ENCODE results near the gene UCN2.

UCN2 gene

GRCh38 chr3:48591436-48591835 is 27.9 kb upstream of the UCN2 start:
- no peak for DNase-seq (ENCODE audit: low read depth in 2 of 2)

GRCh38 chr3:48588230-48588629 is 24.6 kb upstream of the UCN2 start:
- DNase-seq (ENCODE audit: low read depth in 2 of 2): no peak

- DNase-seq (ENCODE audit: low read depth in 2 of 2): no peak
These were observed 24.1 kb upstream of the UCN2 start for GRCh38 chr3:48587686-48588085.

- DNase-seq (ENCODE audit: low read depth in 2 of 2): no peak
These were observed 21.8 kb upstream of the UCN2 start for GRCh38 chr3:48585411-48585810.

- no peak for DNase-seq (ENCODE audit: low read depth in 2 of 2)
These were observed 21.3 kb upstream of the UCN2 start for GRCh38 chr3:48584836-48585235.

- DNase-seq (ENCODE audit: low read depth in 2 of 2): no peak
These were observed 18.3 kb upstream of the UCN2 start for GRCh38 chr3:48581621-48582481.

- DNase-seq (ENCODE audit: low read depth in 2 of 2): no peak
These were observed 13.1 kb upstream of the UCN2 start for GRCh38 chr3:48576647-48577046.

GRCh38 chr3:48575366-48575765 is 11.8 kb upstream of the UCN2 start:
- DNase-seq (ENCODE audit: low read depth in 2 of 2): no peak

GRCh38 chr3:48573973-48574585 is 10.5 kb upstream of the UCN2 start:
- no peak for DNase-seq (ENCODE audit: low read depth in 2 of 2)

- DNase-seq (ENCODE audit: low read depth in 2 of 2): no peak
These were observed 8.9 kb upstream of the UCN2 start for GRCh38 chr3:48572517-48572916.

- DNase-seq (ENCODE audit: low read depth in 2 of 2): no peak
These were observed 8.4 kb upstream of the UCN2 start for GRCh38 chr3:48571938-48572337.

- DNase-seq (ENCODE audit: low read depth in 2 of 2): no peak
These were observed 6.3 kb upstream of the UCN2 start for GRCh38 chr3:48569808-48570450.

- DNase-seq (ENCODE audit: low read depth in 2 of 2): no peak
These were observed 5.8 kb upstream of the UCN2 start for GRCh38 chr3:48569400-48569799.

- DNase-seq (ENCODE audit: low read depth in 2 of 2): no peak
These were observed 4.9 kb upstream of the UCN2 start for GRCh38 chr3:48568476-48568875.

GRCh38 chr3:48567500-48567899 is 3.9 kb upstream of the UCN2 start:
- DNase-seq (ENCODE audit: low read depth in 2 of 2): no peak

GRCh38 chr3:48567090-48567489 is 3.5 kb upstream of the UCN2 start:
- no peak for DNase-seq (ENCODE audit: low read depth in 2 of 2)

GRCh38 chr3:48566401-48566760 is 2.8 kb upstream of the UCN2 start:
- DNase-seq (ENCODE audit: low read depth in 2 of 2): no peak

GRCh38 chr3:48565591-48566400 is 2.2 kb upstream of the UCN2 start:
- no peak for DNase-seq (ENCODE audit: low read depth in 2 of 2)

- no peak for DNase-seq (ENCODE audit: low read depth in 2 of 2)
These were observed 1.6 kb upstream of the UCN2 start for GRCh38 chr3:48565186-48565585.

GRCh38 chr3:48564667-48565066 is 1.1 kb upstream of the UCN2 start:
- no peak for DNase-seq (ENCODE audit: low read depth in 2 of 2)

GRCh38 chr3:48564022-48564421 is 441 bp upstream of the UCN2 start:
- DNase-seq (ENCODE audit: low read depth in 2 of 2): peak in 1 of 2 donors; percentile 30

All from stimulated activated CD8-positive, alpha-beta memory T cell treated with anti-CD3 and anti-CD28 coated beads, Interleukin-7, amount 100 ng/mL, for 1 hour (primary cell).